Stomach smooth muscle (tissue), 2 donors: ENCODE measurements around the gene GRID1.

Experiments
- H3K27ac ChIP-seq: one replicate; pipeline ENCODE4 v1.7.0; 2013; ENCODE audit warnings: mild to moderate bottlenecking, low read length, inconsistent platforms
- H3K27me3 ChIP-seq, 2 donors: one replicate each; pipeline ENCODE4 v1.7.0; 2013; ENCODE audit warnings: low read length in 2 of 2; ENCODE audit not compliant: insufficient read depth in 2 of 2, control insufficient read depth in 1 of 2
- H3K36me3 ChIP-seq, 2 donors: one replicate each; pipeline ENCODE4 v1.7.0; 2013; ENCODE audit warnings: low read length in 2 of 2; ENCODE audit not compliant: control insufficient read depth in 2 of 2, insufficient read depth in 2 of 2
- H3K4me1 ChIP-seq: one replicate; pipeline ENCODE4 v1.7.0; 2013; ENCODE audit warnings: low read length; ENCODE audit not compliant: control insufficient read depth, insufficient read depth
- H3K4me3 ChIP-seq, 2 donors: one replicate each; pipeline ENCODE4 v1.7.0; 2013; ENCODE audit warnings: low read length in 2 of 2
- H3K9ac ChIP-seq, 2 donors: one replicate each; pipeline ENCODE4 v1.7.0; 2013; ENCODE audit warnings: low read length in 2 of 2, mild to moderate bottlenecking in 1 of 2
- H3K9me3 ChIP-seq, 2 donors: one replicate each; pipeline ENCODE4 v1.7.0; 2013; ENCODE audit warnings: low read length in 2 of 2; ENCODE audit not compliant: control insufficient read depth in 2 of 2
- donor health status: healthy.
- donor health status: Pancreatic carcinoma.

The GRID1 gene

DNA sequence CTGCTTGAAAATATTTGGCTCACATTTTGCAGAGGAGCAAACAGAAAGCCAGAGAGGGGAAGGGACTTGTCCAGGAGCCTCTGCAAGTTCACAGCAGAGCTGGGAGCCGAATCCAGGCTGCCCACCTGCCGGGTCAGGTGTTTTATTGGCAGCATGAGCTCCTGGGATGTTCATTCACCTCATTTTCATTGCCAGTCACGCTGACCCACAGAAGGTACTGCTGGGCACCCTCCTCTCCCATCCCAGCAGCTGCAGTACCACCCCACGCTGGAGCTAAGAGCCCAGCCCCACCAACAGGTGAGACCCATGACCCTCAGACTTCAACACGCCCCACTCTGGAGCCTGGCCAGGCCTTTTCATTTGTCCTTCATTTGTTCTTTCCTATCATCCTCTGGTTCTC lies 102.7 kb downstream of the GRID1 start:
- no peak overlapping the region for H3K27ac ChIP-seq
- H3K36me3 ChIP-seq: no peaks in the 10 kb centered on the region
- peaks cover 3% of the 10 kb centered on the region for H3K4me1 ChIP-seq
- no peak overlapping the region for H3K9ac ChIP-seq
- H3K4me3 ChIP-seq: no peak overlapping the region
- no peaks in the 10 kb centered on the region for H3K9me3 ChIP-seq
- H3K27me3 ChIP-seq: peaks cover 2 to 4% of the 10 kb centered on the region in 2 donors

GRCh38 chr10:86263209-86263608 lies 103.4 kb downstream of the GRID1 start:
- H3K4me3 ChIP-seq: peak overlapping the region; percentile 49 to 60
- H3K27me3 ChIP-seq: peaks cover 2 to 4% of the 10 kb centered on the region in 2 donors
- H3K4me1 ChIP-seq: peaks cover 3% of the 10 kb centered on the region
- H3K9ac ChIP-seq: no peak overlapping the region
- H3K36me3 ChIP-seq: no peaks in the 10 kb centered on the region
- no peaks in the 10 kb centered on the region for H3K9me3 ChIP-seq
- H3K27ac ChIP-seq: no peak overlapping the region

DNA sequence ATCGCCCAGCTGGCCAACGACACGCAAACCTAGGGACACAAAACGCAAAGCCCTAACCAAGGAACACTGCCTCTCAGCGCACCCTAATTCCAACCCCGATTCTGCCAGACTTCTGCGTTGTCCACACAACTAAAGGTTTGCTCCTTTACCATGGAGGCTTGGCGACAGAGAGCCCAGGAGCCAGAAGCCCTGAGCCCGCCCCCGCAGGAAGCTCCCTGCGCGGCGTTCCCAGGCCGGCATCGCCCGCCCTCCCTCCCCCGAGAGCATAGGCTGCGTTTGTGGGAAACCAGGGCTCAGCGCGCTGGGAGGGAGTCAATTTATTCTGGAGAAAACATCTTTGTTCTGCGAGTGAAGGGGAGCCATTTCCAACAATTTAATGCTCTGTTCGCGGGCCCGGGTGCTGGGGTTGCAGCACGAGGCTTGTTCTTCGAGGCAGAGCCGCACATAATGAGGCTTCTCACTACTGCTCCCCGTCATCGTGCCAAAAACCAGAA lies 103.9 kb downstream of the GRID1 start:
- no peak overlapping the region for H3K27ac ChIP-seq
- H3K36me3 ChIP-seq: no peaks in the 10 kb centered on the region
- peaks cover 2 to 4% of the 10 kb centered on the region in 2 donors for H3K27me3 ChIP-seq
- H3K4me1 ChIP-seq: peaks cover 3% of the 10 kb centered on the region
- H3K9ac ChIP-seq: no peak overlapping the region
- peak overlapping the region; percentile 49 to 60 for H3K4me3 ChIP-seq
- no peaks in the 10 kb centered on the region for H3K9me3 ChIP-seq

- H3K36me3 ChIP-seq: no peaks in the 10 kb centered on the region
- H3K27me3 ChIP-seq: peaks cover 2% of the 10 kb centered on the region in 2 donors
- no peak overlapping the region for H3K9ac ChIP-seq
- H3K4me1 ChIP-seq: peaks cover 3% of the 10 kb centered on the region
- no peak overlapping the region for H3K27ac ChIP-seq
- H3K4me3 ChIP-seq: peak overlapping the region in 1 of 2 donors; percentile 60
- no peaks in the 10 kb centered on the region for H3K9me3 ChIP-seq
Measured at GRCh38 chr10:86261941-86262687, 104.5 kb downstream of the GRID1 start.

GRCh38 chr10:86261470-86261869 lies 105.1 kb downstream of the GRID1 start:
- Histone ChIP-seq H3K4me3 (no peak overlapping the region), H3K4me1 (peaks cover 3% of the 10 kb centered on the region), H3K9me3 (no peaks in the 10 kb centered on the region), H3K27me3 (peaks cover 2% of the 10 kb centered on the region in 2 donors), H3K36me3 (no peaks in the 10 kb centered on the region), H3K27ac (no peak overlapping the region), H3K9ac (no peak overlapping the region)

- H3K9me3 ChIP-seq: no peaks in the 10 kb centered on the region
- no peak overlapping the region for H3K27ac ChIP-seq
- H3K27me3 ChIP-seq: peaks cover 2% of the 10 kb centered on the region in 2 donors
- H3K9ac ChIP-seq: no peak overlapping the region
- peaks cover 3% of the 10 kb centered on the region for H3K4me1 ChIP-seq
- no peaks in the 10 kb centered on the region for H3K36me3 ChIP-seq
- H3K4me3 ChIP-seq: no peak overlapping the region
Measured at GRCh38 chr10:86260564-86260963, 106.0 kb downstream of the GRID1 start.

GRCh38 chr10:86259901-86260562 lies 106.6 kb downstream of the GRID1 start:
- Histone ChIP-seq H3K9me3 (no peaks in the 10 kb centered on the region), H3K4me1 (peaks cover 3% of the 10 kb centered on the region), H3K9ac (no peak overlapping the region), H3K27me3 (peaks cover 2% of the 10 kb centered on the region in 2 donors), H3K27ac (no peak overlapping the region), H3K36me3 (no peaks in the 10 kb centered on the region), H3K4me3 (no peak overlapping the region)

GRCh38 chr10:86258941-86259340 lies 107.7 kb downstream of the GRID1 start:
- Histone ChIP-seq H3K4me1 (peaks cover 3% of the 10 kb centered on the region), H3K9ac (no peak overlapping the region), H3K36me3 (no peaks in the 10 kb centered on the region), H3K4me3 (no peak overlapping the region), H3K27ac (no peak overlapping the region), H3K9me3 (no peaks in the 10 kb centered on the region), H3K27me3 (peaks cover 2% of the 10 kb centered on the region in 2 donors)

DNA sequence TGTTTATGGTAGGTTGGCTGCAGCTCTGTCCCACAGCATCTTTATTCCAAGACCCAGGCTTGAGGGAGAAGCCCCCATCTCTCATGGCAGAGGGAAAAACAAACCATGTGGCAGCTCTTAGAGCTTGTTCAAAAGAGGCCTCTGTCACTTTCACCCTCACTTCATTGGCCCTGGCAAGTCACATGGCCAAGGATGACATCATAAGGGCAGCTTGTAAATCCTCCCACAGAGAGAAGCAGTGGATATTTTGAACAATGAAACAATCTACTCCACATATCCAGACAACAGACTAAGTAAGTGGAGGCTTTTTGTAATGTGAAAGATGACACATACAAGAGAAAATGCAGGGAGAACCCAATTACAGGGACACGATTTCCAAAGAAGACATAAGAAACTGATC lies 108.1 kb downstream of the GRID1 start:
- H3K27me3 ChIP-seq: peaks cover 0 to 2% of the 10 kb centered on the region in 2 donors
- H3K9ac ChIP-seq: no peak overlapping the region
- peaks cover 3% of the 10 kb centered on the region for H3K4me1 ChIP-seq
- H3K36me3 ChIP-seq: no peaks in the 10 kb centered on the region
- H3K27ac ChIP-seq: no peak overlapping the region
- H3K4me3 ChIP-seq: no peak overlapping the region
- no peaks in the 10 kb centered on the region for H3K9me3 ChIP-seq

- no peaks in the 10 kb centered on the region for H3K36me3 ChIP-seq
- H3K9ac ChIP-seq: no peak overlapping the region
- peaks cover 0 to 2% of the 10 kb centered on the region in 2 donors for H3K27me3 ChIP-seq
- H3K4me3 ChIP-seq: no peak overlapping the region
- H3K4me1 ChIP-seq: no peaks in the 10 kb centered on the region
- no peak overlapping the region for H3K27ac ChIP-seq
- no peaks in the 10 kb centered on the region for H3K9me3 ChIP-seq
Measured at GRCh38 chr10:86257683-86258082, 108.9 kb downstream of the GRID1 start.
